GM18505 (cell line): ENCODE data around the gene C18orf32.
"Not testable (repeated sequence)": the region's sequence is repeated elsewhere in the genome, so short reads cannot be mapped to it uniquely, and the experiment has no call there.

Experiments
- ATAC-seq: cut with Tn5 transposase; IDR thresholded peaks from one replicate; pipeline ENCODE4 v1.9.1; 2021; ENCODE audit not compliant: unreplicated experiment
- POLR2A ChIP-seq: IDR thresholded peaks from 4 replicates; pipeline ENCODE4 v1.6.1; 2011; ENCODE audit warnings: borderline replicate concordance; ENCODE audit not compliant: insufficient read depth, insufficient read length; ENCODE audit errors: extremely low read depth

The C18orf32 gene

GRCh38 chr18:49472459-49472858, 14.6 kb downstream of the C18orf32 start:
- ATAC-seq: no peak
- TF ChIP-seq POLR2A: no peak

GRCh38 chr18:49471532-49471931, 15.5 kb downstream of the C18orf32 start:
- ATAC-seq: no peak

GRCh38 chr18:49467599-49467998, 19.4 kb downstream of the C18orf32 start:
- no peak for TF ChIP-seq POLR2A
- ATAC-seq: no peak

More at GRCh38 chr18:49471532-49471931, 15.5 kb downstream of the C18orf32 start:
- no peak for TF ChIP-seq POLR2A

- no peak for ATAC-seq
- TF ChIP-seq POLR2A: no peak
Measured at GRCh38 chr18:49467019-49467563, 19.9 kb downstream of the C18orf32 start.

GRCh38 chr18:49464718-49465598, 22.1 kb downstream of the C18orf32 start:
- no peak for ATAC-seq
- TF ChIP-seq POLR2A: no peak

- no peak for ATAC-seq
- no peak for TF ChIP-seq POLR2A
Measured at GRCh38 chr18:49461602-49461977, 25.4 kb downstream of the C18orf32 start.

GRCh38 chr18:49460976-49461601, 25.9 kb downstream of the C18orf32 start:
- no peak for TF ChIP-seq POLR2A
- no peak for ATAC-seq

- TF ChIP-seq POLR2A: no peak
- ATAC-seq: no peak
Measured at GRCh38 chr18:49459404-49460171, 27.4 kb downstream of the C18orf32 start.

GRCh38 chr18:49457616-49458015, 29.4 kb downstream of the C18orf32 start:
- TF ChIP-seq POLR2A: no peak
- no peak for ATAC-seq

- no peak for TF ChIP-seq POLR2A
- no peak for ATAC-seq
Measured at GRCh38 chr18:49456794-49457193, 30.2 kb downstream of the C18orf32 start.

- not testable (repeated sequence) for ATAC-seq
Measured at GRCh38 chr18:49452534-49452933, 34.5 kb downstream of the C18orf32 start.

GRCh38 chr18:49447810-49448745, 39.0 kb downstream of the C18orf32 start:
- ATAC-seq: no peak
- TF ChIP-seq POLR2A: no peak
